ENCODE measurements around the gene ZNRF4.
"Not testable (repeated sequence)": the region's sequence is repeated elsewhere in the genome, so short reads cannot be mapped to it uniquely, and the experiment has no call there.

The ZNRF4 gene

GRCh38 chr19:5434970-5435641 is 20.1 kb upstream of the ZNRF4 start:
- TF ChIP-seq ZNF384 (IDR thresholded peaks at IDR 0.05) = no peak
- no peak for TF ChIP-seq PKNOX1 (IDR thresholded peaks at IDR 0.05)
- no peak for TF ChIP-seq ARNT (IDR thresholded peaks at IDR 0.05)
- TF ChIP-seq NFRKB (IDR thresholded peaks at IDR 0.05) = no peak
- TF ChIP-seq SP1 (IDR thresholded peaks at IDR 0.05) = no peak
- no peak for TF ChIP-seq SUZ12 (IDR thresholded peaks at IDR 0.05)
- no peak for TF ChIP-seq BHLHE40 (IDR thresholded peaks at IDR 0.05; ENCODE audit: borderline replicate concordance)
- TF ChIP-seq CTBP1 (IDR thresholded peaks at IDR 0.05; ENCODE audit: borderline replicate concordance) = no peak
- TF ChIP-seq ELF4 (IDR thresholded peaks at IDR 0.05) = no peak
- no peak for TF ChIP-seq TARDBP (IDR thresholded peaks at IDR 0.05)
- TF ChIP-seq L3MBTL2 (conservative IDR thresholded peaks at IDR 0.05) = no peak
- TF ChIP-seq LEF1 (IDR thresholded peaks at IDR 0.05; ENCODE audit: borderline replicate concordance) = no peak
- no peak for TF ChIP-seq HDGF (IDR thresholded peaks at IDR 0.05; ENCODE audit: borderline replicate concordance)
- TF ChIP-seq FOXK2 (IDR thresholded peaks at IDR 0.05) = no peak
- TF ChIP-seq FOXA1 (IDR thresholded peaks at IDR 0.05) = no peak
- no peak for TF ChIP-seq FOXM1 (IDR thresholded peaks at IDR 0.05; ENCODE audit: borderline replicate concordance)
- no peak for DNase-seq (ENCODE audit: extremely low spot score)
- CTCF ChIA-PET = no interaction called here
- POLR2A ChIA-PET = interaction anchor here (0.6 kb wide), 1 partner anchor 100 kb away, joined by 3 read pairs; no protein-coding TSS in a partner anchor

GRCh38 chr19:5435642-5436017 is 19.6 kb upstream of the ZNRF4 start:
- POLR2A ChIA-PET = no interaction called here
- CTCF ChIA-PET = no interaction called here
- TF ChIP-seq NFRKB (IDR thresholded peaks at IDR 0.05) (no peak), FOXK2 (IDR thresholded peaks at IDR 0.05) (no peak), LEF1 (IDR thresholded peaks at IDR 0.05; ENCODE audit: borderline replicate concordance) (no peak), L3MBTL2 (conservative IDR thresholded peaks at IDR 0.05) (no peak), TARDBP (IDR thresholded peaks at IDR 0.05) (no peak), BHLHE40 (IDR thresholded peaks at IDR 0.05; ENCODE audit: borderline replicate concordance) (no peak), ARNT (IDR thresholded peaks at IDR 0.05) (no peak), FOXM1 (IDR thresholded peaks at IDR 0.05; ENCODE audit: borderline replicate concordance) (no peak), SP1 (IDR thresholded peaks at IDR 0.05) (no peak), SUZ12 (IDR thresholded peaks at IDR 0.05) (no peak), HDGF (IDR thresholded peaks at IDR 0.05; ENCODE audit: borderline replicate concordance) (no peak), FOXA1 (IDR thresholded peaks at IDR 0.05) (no peak), CTBP1 (IDR thresholded peaks at IDR 0.05; ENCODE audit: borderline replicate concordance) (no peak), PKNOX1 (IDR thresholded peaks at IDR 0.05) (no peak)
- DNase-seq (ENCODE audit: extremely low spot score) = no peak

- ChIA-PET POLR2A (interaction anchor here (0.6 to 1.0 kb wide), 8 partner anchors 10 to 185 kb away, joined by 3 to 4 read pairs (median 3); no protein-coding TSS in a partner anchor), CTCF (interaction anchor here (0.6 to 1.0 kb wide), 2 partner anchors 10 to 95 kb away, joined by 3 read pairs; no protein-coding TSS in a partner anchor)
- peak; percentile 99 for DNase-seq (ENCODE audit: extremely low spot score)
- no peak for TF ChIP-seq HDGF (IDR thresholded peaks at IDR 0.05; ENCODE audit: borderline replicate concordance)
- TF ChIP-seq FOXM1 (IDR thresholded peaks at IDR 0.05; ENCODE audit: borderline replicate concordance) = no peak
- TF ChIP-seq BHLHE40 (IDR thresholded peaks at IDR 0.05; ENCODE audit: borderline replicate concordance) = no peak
- TF ChIP-seq FOXK2 (IDR thresholded peaks at IDR 0.05) = no peak
Observed at GRCh38 chr19:5436106-5436947, 18.9 kb upstream of the ZNRF4 start.

- no peak for DNase-seq (ENCODE audit: extremely low spot score)
- POLR2A ChIA-PET = interaction anchor here (0.6 to 1.0 kb wide), 6 partner anchors 10 to 41 kb away, joined by 3 to 4 read pairs (median 3); no protein-coding TSS in a partner anchor
- TF ChIP-seq PKNOX1 (IDR thresholded peaks at IDR 0.05) = no peak
- TF ChIP-seq LEF1 (IDR thresholded peaks at IDR 0.05; ENCODE audit: borderline replicate concordance) = no peak
- TF ChIP-seq ELF4 (IDR thresholded peaks at IDR 0.05) = no peak
- no peak for TF ChIP-seq FOXA1 (IDR thresholded peaks at IDR 0.05)
- no peak for TF ChIP-seq SP1 (IDR thresholded peaks at IDR 0.05)
- TF ChIP-seq FOXK2 (IDR thresholded peaks at IDR 0.05) = no peak
- CTCF ChIA-PET = interaction anchor here (0.6 to 1.0 kb wide), 2 partner anchors 9 to 94 kb away, joined by 3 read pairs; no protein-coding TSS in a partner anchor
Observed at GRCh38 chr19:5436948-5437306, 18.3 kb upstream of the ZNRF4 start.

- CTCF ChIA-PET; POLR2A ChIA-PET; DNase-seq (ENCODE audit: extremely low spot score): not testable (repeated sequence)
Observed at GRCh38 chr19:5438756-5439155, 16.5 kb upstream of the ZNRF4 start.

GRCh38 chr19:5439452-5439851 is 15.8 kb upstream of the ZNRF4 start:
- ChIA-PET POLR2A (no interaction called here), CTCF (no interaction called here)
- TF ChIP-seq SUZ12 (IDR thresholded peaks at IDR 0.05) (no peak), HDGF (IDR thresholded peaks at IDR 0.05; ENCODE audit: borderline replicate concordance) (no peak)
- DNase-seq (ENCODE audit: extremely low spot score) = no peak

Measured in HEK293T (cell line).